GM21825 (cell line): Measurements from ENCODE around the gene SLC35G3.
"Not testable (repeated sequence)": the region's sequence is repeated elsewhere in the genome, so short reads cannot be mapped to it uniquely, and the experiment has no call there.

ENCODE experiments used
- ATAC-seq: cut with Tn5 transposase; IDR thresholded peaks from one replicate; pipeline ENCODE4 v1.9.1; 2021; ENCODE audit warnings: mild to moderate bottlenecking, moderate library complexity; ENCODE audit not compliant: unreplicated experiment

SLC35G3 gene

GRCh38 chr17:35212668-35213067 lies 18.5 kb upstream of the SLC35G3 start:
- ATAC-seq, result no peak

GRCh38 chr17:35210741-35211140 lies 16.5 kb upstream of the SLC35G3 start:
- no peak for ATAC-seq

GRCh38 chr17:35202582-35202981 lies 8.4 kb upstream of the SLC35G3 start:
- ATAC-seq, result not testable (repeated sequence)

GRCh38 chr17:35195062-35195461 lies 869 bp upstream of the SLC35G3 start:
- ATAC-seq, result not testable (repeated sequence)

- ATAC-seq, result no peak
Measured at GRCh38 chr17:35192708-35193107, 1.5 kb downstream of the SLC35G3 start.

GRCh38 chr17:35191001-35191695 lies 3.0 kb downstream of the SLC35G3 start:
- no peak for ATAC-seq

- ATAC-seq, result no peak
Measured at GRCh38 chr17:35189291-35189690, 4.9 kb downstream of the SLC35G3 start.

GRCh38 chr17:35188111-35188510 lies 6.1 kb downstream of the SLC35G3 start:
- ATAC-seq, result no peak

- no peak for ATAC-seq
Measured at GRCh38 chr17:35187481-35187880, 6.7 kb downstream of the SLC35G3 start.

GRCh38 chr17:35185849-35186248 lies 8.3 kb downstream of the SLC35G3 start:
- ATAC-seq, result no peak

- ATAC-seq, result no peak
Measured at GRCh38 chr17:35184274-35184673, 9.9 kb downstream of the SLC35G3 start.

GRCh38 chr17:35183332-35183731 lies 10.9 kb downstream of the SLC35G3 start:
- no peak for ATAC-seq

- not testable (repeated sequence) for ATAC-seq
Measured at GRCh38 chr17:35179379-35179778, 14.8 kb downstream of the SLC35G3 start.

GRCh38 chr17:35176897-35177296 lies 17.3 kb downstream of the SLC35G3 start:
- no peak for ATAC-seq

GRCh38 chr17:35175638-35176415 lies 18.4 kb downstream of the SLC35G3 start:
- no peak for ATAC-seq

- ATAC-seq, result no peak
Measured at GRCh38 chr17:35174835-35175334, 19.3 kb downstream of the SLC35G3 start.

- not testable (repeated sequence) for ATAC-seq
Measured at GRCh38 chr17:35172321-35172720, 21.9 kb downstream of the SLC35G3 start.

- no peak for ATAC-seq
Measured at GRCh38 chr17:35171834-35172233, 22.4 kb downstream of the SLC35G3 start.

GRCh38 chr17:35170968-35171771 lies 23.0 kb downstream of the SLC35G3 start:
- ATAC-seq, result no peak

- ATAC-seq, result no peak
Measured at GRCh38 chr17:35169835-35170363, 24.3 kb downstream of the SLC35G3 start.

- ATAC-seq, result no peak
Measured at GRCh38 chr17:35167666-35168065, 26.5 kb downstream of the SLC35G3 start.
